KOPT-K1 (cell line): ENCODE data around the gene RAD51B.

ENCODE experiments used
- H3K27ac ChIP-seq: fragments of 200-600 bp; sonication (generic); 2 replicates; pipeline ENCODE4 v1.5.1; 2016; ENCODE audit warnings: antibody characterized with exemption, mild to moderate bottlenecking, low read depth, low read length; ENCODE audit not compliant: poor library complexity, severe bottlenecking
- H3K36me3 ChIP-seq: fragments of 200-600 bp; sonication (generic); 2 replicates; pipeline ENCODE4 v1.5.1; 2017; ENCODE audit warnings: antibody characterized with exemption, mild to moderate bottlenecking, low read length, moderate library complexity; ENCODE audit not compliant: insufficient read depth
- H3K9me3 ChIP-seq: fragments of 200-600 bp; sonication (generic); 2 replicates; pipeline ENCODE4 v1.5.1; 2017; ENCODE audit warnings: antibody characterized with exemption, low read length, mild to moderate bottlenecking; ENCODE audit not compliant: insufficient read depth, poor library complexity, severe bottlenecking

Gene RAD51B

DNA sequence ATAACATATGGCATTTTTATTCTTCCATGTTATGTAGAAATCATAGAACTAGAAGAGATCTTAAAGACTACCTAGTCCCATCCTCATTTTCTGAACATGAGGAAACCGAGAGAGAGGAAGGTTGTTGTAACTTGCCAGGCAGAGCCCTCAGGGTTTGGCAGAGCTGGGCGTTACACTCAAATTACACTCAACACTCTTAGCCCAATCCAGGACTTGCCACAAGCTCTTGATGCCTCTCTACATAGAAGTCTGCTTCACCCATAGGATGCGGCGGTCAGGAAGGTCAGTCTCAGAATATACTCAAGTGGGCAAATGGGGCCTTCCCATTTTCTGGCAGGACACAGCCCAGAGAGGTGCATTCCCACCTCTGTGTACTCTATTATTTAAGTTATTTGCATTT lies 765.2 kb downstream of the RAD51B start:
- no peak overlapping the region for H3K27ac ChIP-seq
- H3K36me3 ChIP-seq, result no peaks in the 10 kb centered on the region
- no peaks in the 10 kb centered on the region for H3K9me3 ChIP-seq

DNA sequence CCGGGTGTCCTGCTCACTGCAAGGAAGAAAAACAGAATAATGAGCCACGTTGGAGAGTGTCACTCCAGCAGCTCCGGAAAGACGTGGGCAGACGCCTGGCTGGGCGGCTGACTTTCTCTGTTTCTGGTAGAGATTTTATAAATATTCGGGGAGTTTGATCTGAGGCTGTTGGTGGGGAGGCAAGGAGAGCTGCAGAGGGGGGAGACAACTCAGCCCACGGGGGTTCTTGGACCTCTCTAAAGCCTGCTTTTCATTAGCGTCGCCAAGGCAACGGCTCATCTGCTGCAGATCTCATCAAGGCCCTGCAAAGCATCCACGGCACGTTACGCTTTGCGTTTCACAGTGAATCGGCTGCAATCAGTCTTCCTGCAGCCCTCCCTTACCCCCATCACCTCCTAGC lies 766.1 kb downstream of the RAD51B start:
- no peaks in the 10 kb centered on the region for H3K36me3 ChIP-seq
- no peaks in the 10 kb centered on the region for H3K9me3 ChIP-seq
- H3K27ac ChIP-seq, result no peak overlapping the region

DNA sequence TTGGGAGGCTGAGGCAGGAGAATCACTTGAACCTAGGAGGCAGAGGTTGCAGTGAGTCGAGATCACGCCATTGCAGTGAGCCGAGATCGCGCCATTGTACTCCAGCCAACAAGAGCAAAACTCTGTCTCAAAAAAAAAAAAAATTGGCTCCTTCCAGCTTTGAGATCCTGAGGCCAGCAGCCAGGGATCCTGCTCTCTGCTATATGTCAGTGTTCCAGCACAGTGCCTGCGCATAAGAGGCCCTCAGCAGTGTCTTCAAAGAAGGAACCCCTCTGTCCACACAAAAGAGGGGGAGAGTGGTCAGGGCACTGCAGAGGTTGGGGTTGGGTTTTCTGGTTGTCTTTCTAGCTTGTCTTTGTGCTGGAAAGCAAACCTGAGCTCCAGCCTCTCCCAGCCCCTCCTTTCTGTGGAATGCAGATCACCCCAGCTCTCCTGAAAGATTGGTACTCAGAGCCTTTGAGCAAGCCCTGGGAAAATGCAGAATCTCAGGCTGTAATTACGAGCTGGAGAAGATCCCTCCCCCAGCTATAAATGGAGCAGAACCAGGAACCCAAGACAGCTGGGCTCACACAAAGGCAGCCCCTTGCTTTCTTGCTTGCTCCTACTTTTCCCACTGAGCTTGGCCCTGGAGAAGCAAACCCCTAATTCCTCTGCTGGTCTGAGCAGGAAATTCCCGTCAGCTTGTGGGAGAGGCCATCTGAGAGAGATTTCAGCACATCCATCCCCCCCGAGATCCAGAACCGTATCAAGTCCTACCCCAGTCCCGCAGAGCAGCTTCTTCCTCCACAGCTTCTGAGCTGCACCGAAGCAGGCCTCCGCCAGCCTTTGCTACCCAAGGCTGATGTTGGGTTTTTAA lies 767.5 kb downstream of the RAD51B start:
- H3K9me3 ChIP-seq, result no peaks in the 10 kb centered on the region
- no peaks in the 10 kb centered on the region for H3K36me3 ChIP-seq
- no peak overlapping the region for H3K27ac ChIP-seq

DNA sequence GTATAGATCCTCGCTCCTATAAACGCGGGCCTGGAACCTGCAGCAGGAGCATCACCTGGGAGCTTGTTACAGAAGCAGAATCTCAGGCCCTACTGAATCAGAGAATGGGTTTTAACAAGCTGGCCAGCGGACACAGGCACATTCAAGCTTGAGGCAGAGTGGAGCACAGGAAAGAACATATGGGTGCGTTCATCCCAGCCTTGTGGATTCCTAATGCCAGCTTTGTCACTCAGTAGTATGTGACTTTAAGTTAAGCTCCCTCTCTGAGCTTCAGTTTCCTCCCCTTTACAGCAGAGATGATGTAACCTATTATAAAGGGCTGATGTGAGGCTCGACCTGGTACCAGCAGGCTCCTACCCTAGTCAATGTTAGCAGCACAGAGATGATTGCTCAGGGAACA lies 768.4 kb downstream of the RAD51B start:
- Histone ChIP-seq H3K36me3 (no peaks in the 10 kb centered on the region), H3K27ac (no peak overlapping the region), H3K9me3 (no peaks in the 10 kb centered on the region)

DNA sequence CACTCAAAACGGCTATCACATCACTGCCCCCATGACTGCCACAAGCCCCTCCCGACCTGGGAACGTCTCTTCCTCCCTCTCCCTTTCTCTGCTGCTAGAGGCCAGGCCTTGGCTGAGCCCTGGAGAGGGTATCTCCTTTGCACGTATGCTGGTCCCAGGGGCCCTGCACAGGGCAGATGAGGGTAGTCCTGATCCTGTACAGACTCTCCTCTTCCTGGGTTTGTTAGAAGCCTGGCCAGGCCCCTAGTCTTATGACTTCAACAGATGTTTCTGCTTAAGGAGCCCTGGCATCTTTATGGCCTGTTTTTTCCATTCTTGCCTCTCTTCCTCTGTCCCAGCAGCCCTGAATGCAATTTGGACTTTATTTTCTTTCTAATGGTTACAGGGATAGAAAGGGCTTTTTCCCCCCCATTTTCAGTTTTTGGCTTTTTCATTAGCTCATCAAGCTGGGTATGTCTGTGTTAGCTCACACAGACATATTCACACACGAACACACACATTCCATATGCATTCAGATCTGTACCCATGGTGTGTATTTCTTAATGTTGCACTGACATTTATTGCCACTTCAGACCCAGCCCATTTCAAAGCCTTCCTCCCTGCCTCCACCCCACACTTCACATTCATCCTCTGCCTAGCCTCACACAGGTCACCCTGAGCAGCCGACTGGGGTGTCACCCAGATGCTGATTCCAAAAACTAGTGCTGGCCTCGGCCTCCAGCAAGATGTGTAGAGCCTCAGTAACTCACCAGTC lies 770.0 kb downstream of the RAD51B start:
- no peak overlapping the region for H3K27ac ChIP-seq
- H3K36me3 ChIP-seq, result no peaks in the 10 kb centered on the region
- no peaks in the 10 kb centered on the region for H3K9me3 ChIP-seq

DNA sequence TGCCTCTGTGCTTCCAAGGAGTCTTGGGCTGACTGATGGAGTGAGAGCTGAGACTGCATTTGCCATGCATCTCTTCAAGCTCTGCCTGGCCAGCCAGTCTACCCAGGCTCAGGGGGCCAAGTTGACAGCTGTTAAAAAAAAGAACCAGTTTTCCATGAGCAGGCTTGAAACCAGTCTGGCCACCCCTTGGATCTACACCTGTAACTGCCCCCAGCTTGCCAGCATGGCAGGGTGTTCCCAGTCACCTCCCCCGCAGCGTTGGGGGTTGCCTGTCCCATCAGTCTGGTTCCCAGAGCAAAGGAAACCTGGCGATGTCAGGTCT lies 770.6 kb downstream of the RAD51B start:
- Histone ChIP-seq H3K9me3 (no peaks in the 10 kb centered on the region), H3K27ac (no peak overlapping the region), H3K36me3 (no peaks in the 10 kb centered on the region)

DNA sequence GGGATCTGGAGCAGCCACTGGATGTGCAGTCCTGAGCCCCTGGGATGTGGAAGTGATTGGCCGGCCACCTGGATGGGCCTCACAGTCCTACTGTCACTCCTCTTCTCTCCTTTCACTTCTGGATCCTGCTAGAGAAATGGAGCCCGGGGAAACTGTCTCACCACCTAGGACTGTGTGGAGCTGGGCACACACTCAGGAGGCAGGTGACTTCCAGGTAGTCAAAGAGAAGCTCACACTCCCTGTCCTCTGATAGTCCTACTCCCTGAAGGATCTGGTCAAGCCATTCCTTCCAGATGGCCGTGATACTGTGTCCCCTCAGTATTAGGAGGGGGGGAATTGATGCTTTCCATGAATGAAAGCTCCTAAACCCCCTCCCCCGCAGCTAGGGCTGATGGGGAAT lies 772.2 kb downstream of the RAD51B start:
- H3K36me3 ChIP-seq, result no peaks in the 10 kb centered on the region
- no peaks in the 10 kb centered on the region for H3K9me3 ChIP-seq
- H3K27ac ChIP-seq, result no peak overlapping the region

DNA sequence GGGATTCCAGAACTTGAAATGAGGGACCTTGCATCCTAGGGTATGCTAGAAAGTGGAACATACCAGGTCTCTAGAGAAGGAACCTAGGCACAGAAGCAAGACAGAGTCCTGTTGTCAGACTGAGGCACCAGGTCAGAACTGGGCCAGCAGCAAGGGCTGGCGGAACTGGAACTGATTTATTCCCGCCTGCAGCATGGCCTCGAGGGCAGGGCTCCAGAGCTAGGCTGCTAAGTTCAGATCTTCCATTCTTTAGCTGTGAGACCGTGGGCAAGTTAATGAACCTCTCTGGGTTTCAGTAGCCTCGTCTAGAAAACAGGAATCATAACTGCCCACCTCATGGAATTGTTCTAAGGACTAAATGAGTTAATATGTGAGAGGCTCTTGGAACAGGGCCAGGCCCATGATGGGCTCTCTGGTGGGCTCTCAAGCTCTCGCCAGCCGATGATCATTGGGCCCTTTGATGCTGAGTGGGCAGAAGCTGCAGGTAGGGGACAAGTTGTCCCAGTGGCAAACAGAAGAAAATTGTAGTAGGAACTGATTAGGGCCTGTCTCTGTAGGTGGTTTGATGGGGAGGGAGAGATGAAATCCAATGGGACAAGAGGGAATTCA lies 773.5 kb downstream of the RAD51B start:
- no peak overlapping the region for H3K27ac ChIP-seq
- no peaks in the 10 kb centered on the region for H3K9me3 ChIP-seq
- H3K36me3 ChIP-seq, result no peaks in the 10 kb centered on the region

DNA sequence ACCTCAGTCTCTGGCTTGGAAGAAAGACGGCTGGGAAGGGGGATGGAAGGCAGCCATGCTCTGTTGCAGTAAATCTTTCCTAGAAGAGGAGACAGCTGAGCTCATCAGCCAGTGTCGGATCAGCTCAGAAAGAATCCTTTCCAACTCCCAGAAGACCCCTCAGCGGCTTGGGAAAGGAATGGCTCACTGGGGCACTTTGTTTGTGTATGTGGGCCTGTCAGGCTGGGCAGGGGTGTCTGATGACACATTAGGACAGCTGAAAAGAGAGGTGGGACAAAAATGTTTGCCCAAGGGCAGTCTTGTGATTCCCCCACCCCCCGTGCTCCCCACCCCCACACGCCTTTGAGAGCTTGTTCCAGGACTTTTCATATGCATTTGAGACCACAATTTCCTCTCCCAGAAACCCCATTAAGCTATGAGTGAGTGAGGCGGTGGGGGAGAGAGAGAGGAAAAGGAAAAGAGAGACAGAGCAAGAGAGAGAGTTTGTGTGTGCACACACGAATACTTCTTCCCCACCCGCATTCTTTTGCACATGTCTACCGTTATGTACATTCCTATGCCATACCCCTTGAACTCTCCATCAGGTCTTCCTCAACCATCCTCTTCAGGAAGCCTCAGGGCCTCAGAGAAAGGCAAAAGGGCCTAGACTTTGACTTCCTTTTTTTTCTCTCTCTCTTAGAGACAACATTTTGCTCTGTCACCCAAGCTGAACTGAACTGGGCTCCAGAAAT lies 774.4 kb downstream of the RAD51B start:
- no peaks in the 10 kb centered on the region for H3K9me3 ChIP-seq
- H3K27ac ChIP-seq, result peak overlapping the region; percentile 37
- H3K36me3 ChIP-seq, result no peaks in the 10 kb centered on the region

DNA sequence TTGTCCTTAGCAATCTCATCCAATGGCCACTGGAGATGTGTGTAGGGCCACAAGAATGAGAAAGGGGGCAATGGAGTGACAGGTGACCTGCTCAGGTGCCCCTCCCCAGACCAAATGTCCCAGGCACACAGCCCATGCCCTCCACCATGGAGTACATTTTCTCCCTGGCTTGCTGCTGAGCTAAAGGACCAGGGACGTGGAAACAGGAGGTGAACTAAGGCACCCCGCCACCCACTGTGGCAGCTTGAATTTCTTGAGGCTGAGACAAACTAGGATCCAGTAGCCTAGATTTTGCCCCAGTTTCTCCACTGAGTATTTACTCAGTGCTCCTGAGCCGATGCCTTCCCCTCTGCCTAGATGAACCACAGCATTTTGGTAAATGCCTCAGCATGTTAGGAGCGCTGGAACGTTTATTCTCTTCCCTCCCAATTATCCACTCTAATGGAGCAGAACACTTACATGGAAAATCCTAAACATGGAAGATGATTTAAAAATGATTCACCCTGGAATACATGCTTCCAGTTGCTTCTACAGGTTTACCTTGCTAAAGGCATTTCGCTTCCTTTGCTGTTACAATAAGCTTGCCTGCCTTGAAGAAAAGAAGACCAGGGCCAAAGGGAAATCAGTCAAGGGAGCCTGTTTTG lies 775.3 kb downstream of the RAD51B start:
- H3K9me3 ChIP-seq, result no peaks in the 10 kb centered on the region
- H3K36me3 ChIP-seq, result no peaks in the 10 kb centered on the region
- H3K27ac ChIP-seq, result peak overlapping the region; percentile 37

DNA sequence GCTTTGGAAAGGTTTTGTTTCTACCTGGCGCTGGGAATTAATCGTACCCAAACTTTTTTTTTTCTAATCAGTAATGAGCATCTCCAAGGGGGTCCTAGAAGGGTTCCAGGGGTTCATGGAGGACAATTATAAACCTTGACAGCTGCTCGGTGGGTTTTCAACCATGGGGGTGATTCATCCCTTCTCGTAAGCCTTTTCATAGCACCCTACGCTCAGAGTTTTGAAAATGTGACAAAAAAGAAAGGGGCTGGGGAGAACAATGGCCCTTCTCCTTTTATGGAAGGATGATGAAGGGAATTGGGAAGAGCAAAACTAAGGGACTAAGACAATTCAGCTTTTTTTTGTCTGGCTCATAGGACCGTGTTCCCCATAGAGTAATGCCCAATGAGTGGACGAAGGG lies 776.6 kb downstream of the RAD51B start:
- H3K9me3 ChIP-seq, result no peaks in the 10 kb centered on the region
- H3K36me3 ChIP-seq, result no peaks in the 10 kb centered on the region
- no peak overlapping the region for H3K27ac ChIP-seq

DNA sequence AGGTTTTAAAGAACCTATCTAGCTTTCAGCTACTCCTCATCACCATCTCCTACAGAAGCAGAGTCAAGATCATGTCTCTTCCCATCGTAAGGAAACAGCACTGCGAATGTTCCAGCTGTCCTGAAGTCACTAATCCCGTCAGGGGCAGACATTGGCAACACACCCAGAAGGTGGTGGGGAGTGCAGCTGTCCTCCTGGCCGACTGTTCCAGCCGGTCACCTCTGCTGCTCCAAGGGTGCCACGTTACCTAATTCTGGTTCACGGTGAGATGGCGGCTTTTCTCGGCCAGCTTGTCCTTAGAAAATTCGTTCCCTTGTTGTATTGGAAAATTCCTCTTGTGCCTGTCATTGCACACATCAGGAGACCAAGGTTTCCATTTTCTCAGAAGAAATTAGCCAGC lies 777.1 kb downstream of the RAD51B start:
- no peaks in the 10 kb centered on the region for H3K36me3 ChIP-seq
- no peaks in the 10 kb centered on the region for H3K9me3 ChIP-seq
- H3K27ac ChIP-seq, result no peak overlapping the region

DNA sequence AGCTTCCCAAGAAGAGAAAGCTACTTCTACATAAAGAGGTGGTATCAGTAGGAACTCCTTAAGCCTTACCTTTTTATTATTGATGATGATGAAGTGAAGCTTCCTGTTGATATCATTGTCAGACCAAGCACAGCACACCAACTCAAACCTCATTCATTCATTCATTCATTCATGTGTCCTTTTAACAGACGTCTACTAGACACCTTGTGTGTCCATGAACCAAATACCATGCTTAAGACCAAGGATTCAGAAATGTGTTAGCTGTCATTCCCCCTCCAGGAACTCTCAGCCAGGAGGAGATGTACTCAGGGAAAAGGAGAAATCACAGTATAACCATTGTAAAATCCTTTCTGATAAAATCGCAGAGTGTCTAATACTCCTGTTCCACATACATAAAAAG lies 778.5 kb downstream of the RAD51B start:
- Histone ChIP-seq H3K9me3 (no peaks in the 10 kb centered on the region), H3K36me3 (no peaks in the 10 kb centered on the region), H3K27ac (no peak overlapping the region)

DNA sequence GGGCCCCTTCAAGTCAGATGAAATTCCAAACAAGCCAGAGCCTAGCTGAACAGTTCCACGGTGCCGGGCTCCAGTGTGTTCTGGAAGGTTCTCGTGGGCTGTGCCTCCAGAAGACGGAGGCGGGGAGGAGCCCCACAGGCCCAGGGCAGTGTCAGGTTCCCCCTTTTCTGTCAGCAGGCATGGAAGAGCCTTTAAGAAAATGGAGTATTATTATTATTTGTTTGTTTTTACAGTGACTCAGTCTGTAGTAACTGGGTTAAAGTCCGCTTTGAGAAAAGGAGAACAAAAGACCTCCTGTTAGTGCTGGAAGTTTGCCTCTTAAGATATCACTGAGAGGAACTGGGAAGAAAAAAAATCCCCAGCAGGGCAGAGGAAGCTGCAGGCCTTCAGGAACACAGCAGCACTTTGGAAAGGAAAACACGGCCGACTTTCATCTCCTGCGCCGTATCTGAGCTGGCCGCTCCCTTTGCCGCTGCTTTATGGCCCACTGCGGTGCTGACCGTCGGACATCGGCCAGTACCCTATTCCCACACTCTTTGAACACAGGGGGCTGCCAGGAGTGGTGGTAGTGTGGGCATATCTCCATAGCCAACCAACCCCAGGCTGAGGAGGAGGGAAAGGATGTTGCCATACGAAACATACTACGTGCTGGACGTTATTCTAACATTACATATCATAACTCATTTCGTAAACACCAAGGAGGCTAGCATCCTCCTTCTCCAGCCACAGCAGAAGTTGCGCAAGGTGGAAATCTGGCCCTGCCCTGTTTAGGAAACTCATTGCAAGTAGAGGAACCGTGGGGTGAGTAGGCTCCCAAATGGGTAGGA lies 779.3 kb downstream of the RAD51B start:
- H3K9me3 ChIP-seq, result no peaks in the 10 kb centered on the region
- H3K27ac ChIP-seq, result no peak overlapping the region
- no peaks in the 10 kb centered on the region for H3K36me3 ChIP-seq
